Measurements from ENCODE around the gene GPX3.

GPX3 gene, protein sequence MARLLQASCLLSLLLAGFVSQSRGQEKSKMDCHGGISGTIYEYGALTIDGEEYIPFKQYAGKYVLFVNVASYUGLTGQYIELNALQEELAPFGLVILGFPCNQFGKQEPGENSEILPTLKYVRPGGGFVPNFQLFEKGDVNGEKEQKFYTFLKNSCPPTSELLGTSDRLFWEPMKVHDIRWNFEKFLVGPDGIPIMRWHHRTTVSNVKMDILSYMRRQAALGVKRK

DNA sequence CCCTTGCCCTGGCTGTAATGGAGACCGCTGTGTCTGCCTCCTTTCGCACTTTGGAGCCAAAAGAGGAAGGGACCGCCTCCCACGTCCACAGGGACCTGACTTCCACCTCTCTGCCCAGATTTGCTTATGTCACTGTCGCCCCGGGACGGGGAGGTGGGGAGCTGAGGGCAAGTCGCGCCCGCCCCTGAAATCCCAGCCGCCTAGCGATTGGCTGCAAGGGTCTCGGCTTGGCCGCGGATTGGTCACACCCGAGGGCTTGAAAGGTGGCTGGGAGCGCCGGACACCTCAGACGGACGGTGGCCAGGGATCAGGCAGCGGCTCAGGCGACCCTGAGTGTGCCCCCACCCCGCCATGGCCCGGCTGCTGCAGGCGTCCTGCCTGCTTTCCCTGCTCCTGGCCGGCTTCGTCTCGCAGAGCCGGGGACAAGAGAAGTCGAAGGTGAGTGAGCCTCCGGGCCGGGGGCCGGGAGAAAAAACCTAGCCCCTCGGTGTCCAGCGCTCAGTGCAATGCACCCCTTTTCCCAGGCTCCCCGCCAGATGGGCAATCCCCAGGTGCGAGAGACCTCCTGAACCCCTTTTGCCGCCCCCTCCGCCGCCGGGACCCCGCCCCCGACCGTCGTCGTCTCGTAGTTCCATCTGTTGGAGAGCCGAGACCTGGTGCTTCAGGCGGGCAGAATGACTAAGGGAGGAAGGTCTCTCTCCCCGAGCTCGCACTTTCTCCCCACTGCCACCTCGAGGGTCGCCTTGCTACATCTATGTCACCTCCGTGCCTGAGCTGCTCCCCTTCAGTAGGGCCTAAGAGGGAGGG, at the start of gene GPX3:
TSS of gene GPX3 (plus strand) at position 288 of the 807 bp plus-strand sequence. CDS start at position 352, 64 bp downstream.
- no peak for DNase-seq

DNA sequence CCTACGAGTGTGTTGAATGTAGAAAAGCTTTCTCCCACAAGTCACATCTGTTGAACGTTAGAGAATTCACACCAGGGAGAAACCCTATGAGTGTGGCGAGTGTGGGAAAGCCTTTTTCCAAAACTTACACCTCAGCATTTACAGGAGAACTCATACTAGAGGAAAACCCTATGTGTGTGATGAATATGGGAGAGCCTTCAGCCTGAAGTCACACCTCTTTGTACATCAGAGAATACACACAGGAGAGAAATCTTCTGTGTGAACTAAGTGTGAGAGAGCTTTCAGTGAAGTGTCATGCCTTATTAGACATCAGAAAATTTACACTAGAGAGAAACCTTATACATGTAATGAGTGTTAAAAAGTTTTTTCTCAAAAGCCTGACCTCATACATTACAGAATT, 41.8 kb upstream of the GPX3 start:
- DNase-seq: no peak

DNA sequence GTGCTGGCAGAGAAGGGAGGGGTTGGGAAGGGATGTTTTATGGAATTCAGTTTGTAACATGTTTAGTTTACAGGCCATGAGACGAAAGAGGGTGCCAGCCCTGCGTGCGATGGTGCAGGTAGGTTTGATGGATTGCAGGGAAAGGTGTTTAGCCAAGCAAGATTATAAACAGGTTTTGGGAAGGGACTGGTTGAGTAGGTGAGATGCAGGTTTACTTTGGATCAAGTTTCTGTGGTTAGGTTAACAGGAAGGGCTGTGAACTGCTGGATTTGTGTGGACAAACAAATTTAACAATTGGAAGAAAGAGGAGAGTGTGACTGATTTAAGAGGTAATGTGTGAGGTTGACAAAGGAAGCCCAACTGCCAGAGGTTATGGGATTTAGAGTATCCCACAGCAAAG, 32.6 kb upstream of the GPX3 start:
- DNase-seq: no peak

DNA sequence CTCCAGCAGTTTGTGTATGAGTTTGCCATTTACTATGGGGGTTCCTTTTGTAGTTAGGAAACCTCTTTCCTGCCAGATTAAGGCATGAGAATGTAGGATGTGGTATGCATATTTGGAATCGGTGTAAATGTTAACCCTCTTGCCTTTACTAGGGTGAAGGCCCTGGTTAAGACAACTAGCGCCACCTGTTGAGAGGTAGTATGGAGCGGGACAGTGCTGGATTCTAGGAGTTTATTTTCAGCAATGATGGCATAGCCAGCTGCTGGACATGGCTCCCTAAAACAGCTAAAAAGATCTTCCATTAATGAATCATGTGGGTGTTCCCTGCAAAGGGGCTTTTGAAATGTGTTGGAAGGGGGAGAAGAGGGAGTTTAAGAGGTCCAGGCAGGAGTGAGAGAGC, 30.7 kb upstream of the GPX3 start:
- peak in 1 of 2 experiments; percentile 2 for DNase-seq

DNA sequence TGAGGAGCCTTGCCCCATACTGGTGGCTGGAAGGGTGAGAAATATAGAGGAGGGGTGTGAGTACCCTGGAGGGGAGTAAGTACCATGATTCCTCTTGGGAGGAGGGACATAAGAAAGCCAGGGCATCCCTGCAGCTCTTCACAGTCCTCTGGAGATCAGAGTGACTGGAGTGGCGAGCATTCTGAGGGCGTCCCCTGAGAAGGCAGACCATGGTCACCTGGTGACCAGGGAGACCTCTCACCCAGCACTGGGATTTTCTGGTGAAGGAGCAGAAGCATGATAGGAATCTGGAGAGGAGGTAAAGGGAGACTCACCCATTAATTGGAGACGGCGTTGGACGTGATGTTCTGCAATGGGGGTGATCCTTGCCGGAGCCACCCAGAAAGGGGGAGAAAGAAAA, 27.7 kb upstream of the GPX3 start:
- DNase-seq: no peak

DNA sequence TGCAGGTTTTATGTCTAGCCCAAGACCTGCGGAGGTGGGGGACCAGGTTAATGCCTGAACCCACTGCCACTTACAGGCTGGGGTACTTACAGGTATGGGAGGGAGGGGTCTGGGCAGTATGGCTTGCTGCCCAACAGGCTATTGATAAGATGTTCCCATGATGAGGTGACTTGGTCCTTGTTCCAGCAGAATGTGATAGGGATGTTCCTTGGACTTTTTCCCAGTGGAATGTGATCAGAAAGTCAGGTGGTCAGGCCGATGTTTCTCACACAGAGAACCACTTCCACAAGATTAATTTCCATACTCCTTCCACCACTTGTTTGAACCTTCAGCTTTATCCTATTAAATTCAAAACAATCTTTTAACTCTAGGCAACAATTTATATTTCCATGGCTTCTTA, 27.0 kb upstream of the GPX3 start:
- DNase-seq: no peak

DNA sequence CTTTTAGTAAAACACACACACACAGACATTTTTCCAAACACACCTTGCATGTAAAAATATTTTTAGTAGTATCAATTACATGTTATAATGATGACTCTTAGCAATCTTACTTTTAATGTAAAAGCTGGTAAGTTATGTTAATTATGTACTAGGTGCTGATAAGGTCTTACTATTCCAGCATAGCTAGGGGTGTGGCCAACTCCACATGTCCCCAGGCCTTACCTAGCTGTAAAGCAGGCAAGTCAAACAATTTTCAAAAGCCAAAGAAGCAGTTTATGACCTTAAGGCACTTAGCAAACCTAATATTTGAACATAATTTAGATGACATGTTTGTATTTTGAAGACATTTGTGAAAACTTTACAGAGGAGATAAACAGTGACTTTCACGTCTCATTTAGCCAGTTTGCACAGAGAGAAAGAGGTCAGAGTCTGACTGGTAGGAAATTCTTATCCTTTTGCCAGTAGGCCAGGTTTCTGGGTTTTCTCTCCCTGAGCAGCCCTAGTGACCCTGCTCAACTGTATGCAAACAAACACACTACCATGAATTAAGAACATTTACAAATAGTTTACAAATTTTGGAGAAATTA, 26.5 kb upstream of the GPX3 start:
- DNase-seq: no peak

DNA sequence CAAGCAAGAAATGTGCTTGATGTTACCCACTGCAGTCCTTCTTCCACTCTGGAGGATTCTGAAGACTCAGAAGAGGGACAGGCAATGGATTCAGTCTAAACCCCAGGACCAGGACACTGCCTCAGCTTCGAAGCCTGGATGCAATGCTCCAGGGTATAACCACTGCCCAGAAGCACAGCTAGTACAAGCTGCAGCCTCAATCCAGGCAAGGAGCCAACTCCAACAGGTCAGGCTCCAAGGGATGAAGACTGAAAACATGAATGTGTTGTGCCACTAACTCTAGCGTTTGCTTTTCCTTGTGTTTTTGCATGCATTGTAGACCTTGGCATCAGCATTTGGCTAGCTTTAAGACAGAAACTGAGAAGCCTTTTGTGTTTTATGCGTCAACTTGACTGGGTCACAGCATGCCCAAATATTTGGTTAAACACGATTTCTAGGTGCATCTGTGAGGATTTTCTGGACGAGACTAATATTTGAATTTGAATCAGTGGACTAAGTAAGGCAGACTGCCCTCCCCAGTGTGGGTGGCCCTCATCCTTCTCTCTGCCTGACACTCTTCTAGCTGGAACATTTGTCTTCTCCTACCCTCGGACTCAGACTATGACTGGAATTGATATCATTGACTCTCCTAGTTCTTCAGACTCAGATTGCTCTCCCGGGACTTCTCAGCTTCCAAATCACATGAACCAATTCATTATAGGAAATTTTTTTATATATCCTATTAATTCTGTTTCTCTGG, 20.5 kb upstream of the GPX3 start:
- peak in 1 of 2 experiments; percentile 13 for DNase-seq

DNA sequence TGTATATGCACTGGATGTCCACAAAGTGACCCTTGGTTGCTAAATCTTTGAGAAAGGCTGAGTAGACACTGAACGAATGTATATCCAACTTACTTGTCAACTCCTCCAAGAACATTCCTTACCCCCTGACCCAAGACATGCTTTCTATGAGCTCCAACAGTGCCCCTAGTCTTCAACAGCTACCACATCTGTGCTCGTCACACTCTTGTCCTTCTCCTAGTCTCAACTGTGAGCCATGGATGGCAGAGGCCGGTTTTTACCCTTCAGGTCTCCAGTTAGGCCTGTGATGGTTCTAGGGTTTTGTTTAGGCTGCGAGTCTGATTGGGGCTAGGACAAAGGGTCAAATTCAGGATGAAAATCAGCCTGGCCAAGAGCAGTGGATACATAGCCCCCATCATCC, 19.0 kb upstream of the GPX3 start:
- DNase-seq: no peak

DNA sequence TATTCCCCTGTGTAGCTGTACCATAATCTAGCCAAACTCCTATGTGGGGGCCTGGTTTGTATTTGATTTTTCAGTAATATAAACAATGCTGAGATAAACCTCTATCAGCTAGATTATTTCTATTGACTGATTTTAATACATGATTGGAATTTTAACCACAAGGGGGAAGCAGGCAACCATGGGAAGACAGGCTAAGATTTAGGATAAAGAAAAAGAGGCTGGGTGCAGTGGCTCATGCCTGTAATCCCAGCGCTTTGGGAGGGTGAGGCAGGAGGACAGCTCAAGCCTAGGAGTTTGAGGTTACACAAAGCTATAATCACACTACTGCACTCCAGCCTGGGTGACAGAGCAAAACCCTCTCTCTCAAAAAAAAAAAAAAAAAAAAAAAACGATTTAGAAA, 18.1 kb upstream of the GPX3 start:
- no peak for DNase-seq

DNA sequence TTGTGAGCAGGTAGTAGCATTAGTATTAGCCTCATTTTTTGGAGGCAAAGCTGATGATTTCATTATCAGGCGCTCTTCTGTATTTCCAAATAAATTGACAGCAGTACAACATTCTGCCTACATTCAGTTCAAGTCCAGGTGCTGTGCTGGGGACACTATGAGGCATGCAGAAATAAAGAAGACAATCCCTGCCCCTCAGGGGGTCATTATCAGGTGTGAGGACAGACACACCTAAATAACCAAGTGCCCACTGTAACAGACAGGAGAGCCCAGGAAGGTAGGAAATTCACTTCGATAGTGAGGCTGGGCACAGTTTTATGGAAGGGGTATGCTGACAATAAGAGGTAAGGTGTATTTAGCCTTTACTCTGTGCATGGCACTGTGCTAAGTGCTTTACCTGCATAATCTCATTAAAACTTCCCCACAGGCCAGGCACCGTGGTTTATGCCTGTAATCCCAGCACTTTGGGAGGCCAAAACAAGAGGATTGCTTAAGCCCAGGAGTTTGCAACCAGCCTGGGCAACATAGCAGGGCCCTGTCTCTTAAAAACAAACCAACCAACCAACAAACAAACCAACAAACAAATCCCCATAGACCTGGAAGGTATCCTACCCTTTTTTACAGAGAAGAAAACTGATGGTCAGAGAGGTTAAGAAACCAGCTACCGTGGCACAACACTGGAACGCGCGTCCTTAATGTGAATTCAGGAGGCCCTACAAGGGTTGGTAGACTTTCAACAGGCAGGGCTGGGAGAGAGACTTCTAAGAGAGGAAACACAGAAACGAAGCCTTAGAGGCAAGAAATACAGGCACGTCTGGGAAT, 17.5 kb upstream of the GPX3 start:
- DNase-seq: no peak

DNA sequence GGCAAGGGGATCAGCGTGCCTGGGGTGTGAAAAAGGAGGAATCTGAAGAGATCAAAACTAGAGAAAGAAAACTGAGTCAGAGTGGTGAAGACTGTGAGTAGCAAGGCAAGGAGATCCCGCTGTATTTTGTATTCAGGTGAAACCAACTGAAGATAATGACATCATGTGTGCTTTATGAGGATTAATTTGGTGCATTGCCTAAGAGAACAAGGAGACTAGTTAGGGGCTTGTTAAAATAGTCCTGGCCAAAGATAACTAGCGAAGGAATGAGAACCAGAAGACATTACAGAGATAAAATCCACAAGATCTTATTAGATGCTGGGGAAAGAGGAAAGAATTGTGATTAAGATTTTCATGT, 16.9 kb upstream of the GPX3 start:
- no peak for DNase-seq

DNA sequence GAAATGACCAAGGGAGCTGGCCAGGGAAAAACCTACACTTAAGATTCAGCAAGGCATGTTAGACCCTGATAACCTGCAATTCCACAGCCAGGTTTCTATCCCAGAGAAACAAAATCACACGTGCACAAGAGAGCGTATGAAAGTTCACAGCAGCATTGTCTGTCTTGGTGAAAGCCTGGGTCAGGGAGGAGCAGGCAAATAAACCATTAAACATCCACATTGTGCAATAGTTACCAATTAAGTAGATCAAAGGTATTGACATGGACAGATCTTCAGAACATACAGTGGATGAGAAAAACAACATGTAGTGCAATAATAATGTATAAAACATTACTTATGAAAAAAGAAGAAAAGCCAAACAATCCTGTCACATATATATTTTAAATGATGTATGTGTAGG, 15.9 kb upstream of the GPX3 start:
- DNase-seq: no peak

DNA sequence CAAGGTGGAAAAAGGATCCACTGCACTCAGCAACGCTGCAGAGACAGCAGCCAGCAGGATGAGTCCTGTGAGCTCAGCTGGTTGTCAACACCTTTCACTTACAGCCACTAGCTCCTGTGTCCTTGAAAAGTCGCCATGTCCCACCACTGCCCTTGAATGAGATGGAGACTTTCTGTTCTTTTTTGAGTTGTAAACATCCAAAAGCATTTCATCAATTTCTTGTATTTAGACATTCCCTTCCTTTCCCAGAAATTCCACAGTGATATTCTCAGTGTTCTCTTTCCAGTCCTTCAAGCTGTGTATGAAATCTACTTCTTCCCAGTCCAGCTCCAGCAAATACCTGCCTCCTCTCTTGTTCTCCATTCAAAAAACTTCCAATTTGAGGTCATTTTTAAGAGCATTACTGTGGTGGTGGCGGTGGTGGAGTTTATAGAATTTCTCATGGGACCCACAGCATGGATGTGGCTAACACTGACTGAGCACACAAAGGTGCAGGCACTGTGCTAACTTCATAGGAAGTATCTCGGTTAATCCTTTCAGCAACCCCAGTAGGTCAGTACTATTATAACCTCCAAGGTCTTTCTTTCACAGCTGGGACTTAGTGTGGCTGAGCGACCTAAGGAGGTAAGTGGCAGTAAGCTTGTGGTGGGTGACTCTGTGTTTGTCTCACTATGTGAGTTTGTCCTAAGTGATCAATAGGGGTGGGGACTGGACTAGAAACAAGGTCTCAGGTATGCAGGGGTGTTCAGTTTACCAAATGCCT, 15.0 kb upstream of the GPX3 start:
- DNase-seq: no peak

DNA sequence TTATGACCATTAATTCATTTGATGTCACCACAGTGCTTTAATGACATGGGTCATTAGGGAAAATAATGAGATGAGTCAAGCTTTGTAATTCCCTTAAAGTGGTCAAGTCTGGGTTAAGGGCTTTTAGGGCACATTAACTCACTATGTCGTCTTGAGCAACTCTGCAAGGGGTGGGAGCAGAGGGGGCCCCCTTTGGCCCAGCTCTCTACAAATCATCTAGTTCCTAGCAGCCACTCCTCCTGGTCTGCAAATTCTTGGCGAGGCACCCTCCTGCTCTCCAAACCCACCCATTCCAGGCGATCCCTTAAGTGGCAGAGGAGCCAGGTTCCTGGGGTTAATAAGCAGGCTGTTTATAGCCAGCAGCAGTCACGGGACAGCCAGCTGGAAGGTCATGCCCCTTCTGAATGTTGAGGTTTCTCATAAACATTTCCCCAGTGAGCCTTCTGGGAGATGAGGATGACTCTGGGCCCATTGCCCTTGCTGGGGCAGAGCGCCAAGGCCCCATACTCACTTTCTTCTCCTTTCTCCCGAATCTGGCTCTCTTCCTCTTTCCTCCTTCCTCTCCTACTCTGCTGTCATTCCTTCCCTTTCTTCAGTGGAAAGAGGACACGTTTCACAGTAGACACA, 14.3 kb upstream of the GPX3 start:
- no peak for DNase-seq

DNA sequence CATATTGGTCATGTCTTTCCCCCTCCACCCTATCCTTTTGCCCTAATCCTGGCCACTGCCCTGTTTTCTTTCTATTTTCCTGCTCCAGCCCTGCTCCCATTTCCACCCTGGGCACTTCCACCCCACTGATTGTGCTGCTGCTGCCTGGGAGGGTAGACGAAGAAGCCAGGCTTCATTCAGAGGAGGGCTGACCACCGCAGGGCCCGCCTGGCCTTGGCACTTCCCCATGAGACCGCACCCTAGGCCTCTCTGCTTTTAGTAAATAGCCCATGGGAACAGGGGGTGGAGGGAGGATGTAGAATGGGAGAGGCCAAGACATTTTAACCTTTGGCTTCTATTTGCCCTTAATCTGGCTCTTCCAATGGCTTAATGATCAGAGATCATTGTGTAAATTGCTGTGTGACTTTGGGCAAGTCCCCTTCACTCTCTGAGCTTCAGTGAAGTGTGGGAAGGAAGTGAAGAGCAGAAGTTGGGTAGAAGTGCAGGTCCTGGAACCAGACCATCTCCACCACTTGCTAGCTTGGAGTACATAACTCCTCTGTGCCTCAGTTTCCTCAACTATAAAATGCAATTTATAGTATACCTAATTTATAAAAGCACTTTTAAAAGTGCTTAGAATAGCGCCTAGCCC, 13.6 kb upstream of the GPX3 start:
- DNase-seq: no peak

DNA sequence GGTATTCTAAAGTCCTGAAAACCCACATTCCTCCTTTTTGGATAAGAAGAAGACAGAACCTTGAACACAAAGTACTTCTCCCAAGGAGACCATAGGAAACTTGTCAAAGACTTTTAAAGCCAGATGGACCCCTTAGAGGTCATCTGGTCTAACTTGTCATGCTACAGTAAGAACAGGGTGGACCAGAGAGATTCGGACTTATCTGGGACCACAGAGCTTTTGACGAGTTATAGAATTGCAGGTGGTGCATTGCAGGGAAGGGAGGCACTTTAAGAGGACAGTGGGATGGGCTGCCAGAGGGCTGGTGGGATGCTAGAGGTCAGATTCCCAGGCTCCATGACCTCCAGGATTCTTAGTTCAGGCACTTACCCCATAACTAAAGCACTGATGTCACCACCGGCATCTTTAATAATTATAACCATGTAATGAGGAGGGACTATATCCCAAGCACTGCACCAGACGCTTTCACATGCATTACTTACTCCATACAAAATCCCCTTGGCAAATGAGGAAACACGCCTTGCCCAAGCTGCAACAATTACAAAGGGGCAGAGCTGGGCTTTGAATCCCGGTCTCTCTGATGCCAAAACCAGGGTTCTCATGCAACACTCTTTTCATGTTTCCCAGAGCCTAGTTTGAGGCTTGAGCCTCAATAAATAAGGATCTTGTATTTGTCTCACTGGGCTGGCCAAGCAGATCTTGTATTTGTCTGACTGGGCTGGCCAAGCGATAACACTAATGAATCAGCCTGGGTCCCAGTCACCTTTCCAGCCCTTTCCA, 12.8 kb upstream of the GPX3 start:
- DNase-seq: no peak

DNA sequence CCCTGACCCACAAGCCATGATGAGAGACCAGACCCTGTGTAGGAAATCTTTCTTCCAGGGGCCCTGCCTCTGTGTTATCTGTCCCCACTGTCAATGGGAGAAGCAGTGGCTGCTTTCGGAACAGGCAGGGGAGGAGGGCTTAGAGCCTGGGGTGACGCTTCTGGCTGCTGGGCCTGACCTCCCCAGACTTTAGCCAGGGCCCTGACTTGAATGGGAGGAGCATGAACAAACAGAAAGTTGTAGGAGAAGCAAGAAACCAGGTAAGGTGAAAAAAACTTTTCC, 12.2 kb upstream of the GPX3 start:
- DNase-seq: no peak

DNA sequence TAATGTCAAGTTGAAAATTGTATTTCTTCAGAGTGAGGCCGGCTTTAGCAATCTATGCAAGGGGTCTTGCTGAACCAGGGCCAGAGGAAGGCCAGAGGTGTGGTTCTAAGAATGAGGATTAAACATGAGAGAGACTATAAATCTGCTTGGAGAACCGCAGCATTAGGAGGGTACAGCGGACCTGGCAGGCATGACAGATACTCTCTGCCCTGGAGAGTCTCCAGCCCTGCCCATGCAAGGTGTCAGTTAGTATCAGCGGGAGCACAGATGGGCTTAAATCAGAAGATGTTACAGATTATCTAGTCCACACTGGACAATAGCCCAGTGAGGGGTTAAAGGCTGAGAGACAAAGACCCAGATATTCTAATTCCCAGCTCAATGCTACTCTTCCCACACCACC, 11.5 kb upstream of the GPX3 start:
- DNase-seq: no peak

DNA sequence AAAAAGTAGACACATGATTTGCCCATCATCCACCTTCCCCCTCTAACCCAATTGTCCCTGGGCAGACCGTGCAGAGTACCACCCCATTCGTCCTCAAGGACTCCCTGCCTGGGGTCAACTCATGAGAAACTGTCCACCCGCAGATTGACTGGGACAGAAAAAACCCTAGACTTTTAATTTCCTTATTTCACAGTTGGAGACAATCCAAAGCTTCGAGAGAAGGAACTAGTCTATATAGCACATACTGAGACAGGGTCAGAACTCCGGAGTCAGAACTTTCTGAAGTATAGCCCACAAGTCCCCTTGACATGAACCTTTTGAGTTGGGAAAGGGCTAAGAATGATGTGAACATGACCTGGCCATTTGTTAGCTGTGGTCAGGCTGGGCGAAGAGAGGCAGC, 7.5 kb upstream of the GPX3 start:
- DNase-seq: no peak
